Activated T-cell treated with anti-CD3 and anti-CD28 coated beads, Interleukin-2, amount 50 U/mL, for 72 hours (primary cell): Measurements from ENCODE around the gene ZNF41. TPM values are rescaled to one million over a fixed set of nuclear protein-coding genes. Genes with fewer than 3 reads are reported as not detected.

Source experiments
- ATAC-seq, 2 donors: fragments of 150-1000 bp; cut with Tn5 transposase; replicated peaks in 1 of 2; 2 replicates each; pipeline ENCODE4 v1.10.0; 2021; ENCODE audit warnings: moderate library complexity in 2 of 2, mild to moderate bottlenecking in 1 of 2
- DNase-seq, 2 donors: peaks; one replicate each; pipeline ENCODE4 v3.0.0; 2021 to 2022; ENCODE audit warnings: mixed read lengths in 1 of 2
- H3K27ac Mint-ChIP-seq: one replicate; pipeline ENCODE4 v1.8.0; 2022; ENCODE audit warnings: mild to moderate bottlenecking, moderate library complexity, mixed read lengths
- H3K27me3 Mint-ChIP-seq: one replicate; pipeline ENCODE4 v1.8.0; 2022; ENCODE audit warnings: low read depth, mixed read lengths
- H3K36me3 Mint-ChIP-seq, 2 donors: one replicate each; pipeline ENCODE4 v1.8.0; 2022; ENCODE audit warnings: mixed read lengths in 2 of 2, mild to moderate bottlenecking in 1 of 2; ENCODE audit not compliant: insufficient read depth in 2 of 2
- H3K4me1 Mint-ChIP-seq: one replicate; pipeline ENCODE4 v1.8.0; 2022; ENCODE audit warnings: low read depth, mixed read lengths
- H3K4me3 Mint-ChIP-seq, 2 donors: one replicate each; pipeline ENCODE4 v1.8.0; 2022; ENCODE audit warnings: mild to moderate bottlenecking in 2 of 2, mixed read lengths in 2 of 2, moderate library complexity in 2 of 2
- H3K9me3 Mint-ChIP-seq, 2 donors: one replicate each; pipeline ENCODE4 v1.8.0; 2022; ENCODE audit warnings: mixed read lengths in 2 of 2
- total RNA-seq, 2 donors: library from RNA; stranded (reverse); gene quantifications; one replicate each; pipeline ENCODE4 v1.2.3, GENCODE V29; 2022

ZNF41 gene
- total RNA-seq, 2 donors from 2014 or later: 6.1 to 8.2 TPM

- Mint-ChIP-seq H3K9me3 (peaks cover 9 to 14% of the 10 kb centered on the region in 2 donors), H3K27ac (no peak overlapping the region), H3K27me3 (peaks cover 39% of the 10 kb centered on the region), H3K4me3 (no peak overlapping the region), H3K4me1 (no peaks in the 10 kb centered on the region), H3K36me3 (peaks cover 3 to 7% of the 10 kb centered on the region in 2 donors)
- DNase-seq (no peak), ATAC-seq (no peak)
Measured at GRCh38 chrX:47422444-47422843, 60.6 kb downstream of the ZNF41 start.

GRCh38 chrX:47420962-47421361 lies 62.1 kb downstream of the ZNF41 start:
- H3K27me3 Mint-ChIP-seq: peaks cover 25% of the 10 kb centered on the region
- H3K9me3 Mint-ChIP-seq: peaks cover 11 to 17% of the 10 kb centered on the region in 2 donors
- no peaks in the 10 kb centered on the region for H3K4me1 Mint-ChIP-seq

GRCh38 chrX:47420265-47420664 lies 62.8 kb downstream of the ZNF41 start:
- Mint-ChIP-seq H3K9me3 (peaks cover 11 to 17% of the 10 kb centered on the region in 2 donors), H3K27me3 (peaks cover 25% of the 10 kb centered on the region), H3K4me3 (no peak overlapping the region), H3K27ac (no peak overlapping the region), H3K36me3 (peaks cover 3 to 16% of the 10 kb centered on the region in 2 donors), H3K4me1 (no peaks in the 10 kb centered on the region)
- DNase-seq (no peak), ATAC-seq (no peak)

More at GRCh38 chrX:47420962-47421361, 62.1 kb downstream of the ZNF41 start:
- Mint-ChIP-seq H3K4me3 (no peak overlapping the region), H3K36me3 (peaks cover 3 to 12% of the 10 kb centered on the region in 2 donors), H3K27ac (no peak overlapping the region)
- no peak for DNase-seq
- no peak for ATAC-seq

GRCh38 chrX:47413179-47413594 lies 69.8 kb downstream of the ZNF41 start:
- peaks cover 18 to 47% of the 10 kb centered on the region in 2 donors for H3K36me3 Mint-ChIP-seq
- H3K9me3 Mint-ChIP-seq: peaks cover 10 to 18% of the 10 kb centered on the region in 2 donors
- DNase-seq (no peak), ATAC-seq (no peak)
- no peaks in the 10 kb centered on the region for H3K27me3 Mint-ChIP-seq
- no peak overlapping the region for H3K4me3 Mint-ChIP-seq
- no peaks in the 10 kb centered on the region for H3K4me1 Mint-ChIP-seq
- H3K27ac Mint-ChIP-seq: no peak overlapping the region

Other genes starting within 250 kb of the ZNF41 start
- under 1 TPM; 0.60 to 0.67 TPM for gene ZNF157, start 112.6 kb downstream of the ZNF41 start, total RNA-seq
- 10 to 100 TPM; 94.7 to 97.5 TPM for gene ARAF, start 78.0 kb upstream of the ZNF41 start, total RNA-seq
- gene TIMP1, start 99.2 kb upstream of the ZNF41 start, total RNA-seq: 10 to 100 TPM; 31.5 to 71.2 TPM
- gene SYN1, start 136.6 kb upstream of the ZNF41 start, total RNA-seq: 1 to 10 TPM in 1 of 2 donors, under 1 TPM in 1; 0.67 to 2.0 TPM
- gene CFP, start 146.7 kb upstream of the ZNF41 start, total RNA-seq: 1 to 10 TPM; 6.4 to 9.5 TPM
- 10 to 100 TPM; 82.7 to 84.9 TPM for gene ELK1, start 167.3 kb upstream of the ZNF41 start, total RNA-seq
- gene UXT, start 176.0 kb upstream of the ZNF41 start, total RNA-seq: 100 to 1,000 TPM; 173 to 205 TPM